ENCODE measurements around the gene CD74.

The CD74 gene

DNA sequence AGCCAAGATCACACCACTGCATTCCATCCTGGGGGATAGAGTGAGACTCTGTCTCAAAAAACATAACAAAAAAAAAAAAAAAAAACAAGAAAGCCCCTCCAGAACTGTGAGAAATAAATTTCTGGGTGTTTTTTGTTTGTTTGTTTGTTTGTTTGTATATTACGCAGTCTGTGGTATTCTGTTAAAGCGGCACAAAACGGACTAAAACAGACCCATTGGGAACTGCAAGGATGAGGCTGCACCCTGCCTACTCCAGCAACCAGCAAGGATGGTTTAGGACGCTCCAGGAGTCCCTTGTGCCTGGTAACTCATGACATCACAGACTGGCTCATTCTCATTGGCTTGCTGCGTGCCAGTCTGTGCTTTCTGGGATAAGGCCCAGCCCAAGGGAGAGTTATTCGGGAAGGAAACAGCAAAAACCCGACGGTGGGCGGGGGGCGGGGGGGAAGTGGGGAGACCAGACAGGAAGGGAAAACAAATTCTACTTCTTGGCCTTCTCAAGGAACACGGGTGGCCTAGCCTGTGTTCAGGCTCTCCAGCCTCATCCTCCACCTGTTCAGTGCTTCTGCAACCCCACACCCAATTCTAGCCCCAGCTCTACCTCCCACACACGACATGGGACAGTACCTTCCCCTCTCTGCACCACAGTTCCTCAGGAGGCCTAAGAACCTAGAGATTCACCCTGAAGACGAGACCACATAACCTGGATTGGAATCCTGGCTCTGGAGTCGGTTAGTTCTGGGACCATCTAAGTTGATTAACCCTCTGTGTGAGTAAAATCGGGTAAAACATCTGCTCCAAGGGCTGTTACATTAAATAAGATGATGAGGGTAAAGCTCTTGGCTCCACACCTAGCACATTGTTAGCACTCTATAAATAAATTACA is 2.8 kb downstream of the CD74 start:
- peak; percentile 62 for DNase-seq

GRCh38 chr5:150408231-150408943 is 4.3 kb downstream of the CD74 start:
- no peak for DNase-seq

DNA sequence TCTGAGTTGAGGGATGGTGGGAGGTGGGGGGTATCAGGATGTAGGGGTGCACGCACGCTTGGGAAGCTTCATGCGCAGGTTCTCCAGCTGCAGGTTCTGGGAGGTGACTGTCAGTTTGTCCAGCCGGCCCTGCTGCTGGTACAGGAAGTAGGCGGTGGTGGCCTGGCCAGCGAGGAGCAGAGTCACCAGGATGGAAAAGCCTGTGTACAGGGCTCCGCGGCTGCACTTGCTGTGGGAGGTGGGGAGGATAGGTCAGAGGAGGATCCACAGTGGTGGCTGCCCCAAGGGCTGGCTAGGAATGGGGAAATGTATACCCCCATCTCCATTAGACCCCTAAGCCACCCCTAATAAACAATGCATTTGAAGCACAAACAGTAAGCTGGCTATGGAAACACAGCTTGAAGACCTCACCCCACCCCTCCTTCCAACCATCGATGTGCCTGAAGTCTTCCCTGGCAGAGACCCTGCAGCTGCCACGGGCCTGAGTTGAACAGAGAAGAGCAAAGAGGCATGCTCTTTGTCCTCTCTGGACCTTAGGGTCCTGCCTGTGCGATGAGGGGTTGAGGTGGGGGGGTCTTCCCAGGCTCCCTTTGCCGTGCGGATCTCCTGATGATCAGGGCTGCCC is 5.5 kb downstream of the CD74 start:
- DNase-seq = no peak

- DNase-seq = no peak
Observed at GRCh38 chr5:150406723-150407095, 6.0 kb downstream of the CD74 start.

DNA sequence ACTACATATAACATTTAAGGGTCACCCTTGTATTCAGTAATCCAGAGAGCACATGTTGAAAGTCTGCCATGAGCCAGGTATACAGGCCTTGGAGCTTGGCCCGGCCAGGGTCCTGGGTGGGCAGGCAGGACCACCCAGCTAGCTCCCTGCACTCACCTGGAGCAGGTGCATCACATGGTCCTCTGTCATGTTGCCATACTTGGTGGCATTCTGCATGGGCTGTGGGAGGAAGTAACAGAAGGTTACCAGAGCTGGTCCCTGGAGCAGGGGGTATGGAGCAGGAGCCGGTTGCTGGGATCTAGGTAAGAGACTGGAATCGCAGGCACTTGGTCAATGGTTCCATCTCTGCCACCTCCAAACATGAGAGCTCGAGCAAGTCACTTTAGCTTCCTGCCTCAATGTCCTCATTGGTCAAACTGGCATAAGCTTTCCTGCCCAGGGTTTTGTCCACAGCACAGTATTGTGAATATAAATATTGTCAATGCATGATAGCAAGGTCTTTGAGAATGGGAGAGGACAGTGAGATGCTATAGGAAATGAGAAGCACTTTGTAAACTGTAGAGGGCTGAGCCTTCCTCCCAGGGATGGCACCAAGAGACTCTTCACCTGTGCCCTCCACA is 6.5 kb downstream of the CD74 start:
- DNase-seq = no peak

- DNase-seq = no peak
Observed at GRCh38 chr5:150404941-150405816, 7.5 kb downstream of the CD74 start.

DNA sequence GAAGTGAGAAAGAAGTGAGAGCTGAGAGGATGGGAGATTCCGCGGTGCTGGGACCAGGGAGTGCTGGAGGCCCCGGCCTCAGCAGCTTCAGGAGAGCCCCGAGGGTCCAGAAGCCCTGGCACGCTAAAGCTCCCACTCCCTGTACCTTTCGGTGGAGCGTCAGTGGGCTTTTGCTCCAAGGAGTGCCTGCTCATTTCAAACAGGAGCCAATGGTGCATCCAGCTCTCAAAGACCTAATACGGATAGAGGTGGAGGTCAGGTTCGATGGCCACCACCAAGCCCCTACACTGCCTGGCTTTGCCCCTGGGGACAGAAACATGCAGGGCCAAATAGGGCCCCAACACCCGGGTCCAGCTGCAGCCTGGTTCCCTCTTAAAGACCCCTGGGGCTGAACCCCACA is 8.2 kb downstream of the CD74 start:
- DNase-seq = no peak

GRCh38 chr5:150404121-150404520 is 8.6 kb downstream of the CD74 start:
- no peak for DNase-seq

DNA sequence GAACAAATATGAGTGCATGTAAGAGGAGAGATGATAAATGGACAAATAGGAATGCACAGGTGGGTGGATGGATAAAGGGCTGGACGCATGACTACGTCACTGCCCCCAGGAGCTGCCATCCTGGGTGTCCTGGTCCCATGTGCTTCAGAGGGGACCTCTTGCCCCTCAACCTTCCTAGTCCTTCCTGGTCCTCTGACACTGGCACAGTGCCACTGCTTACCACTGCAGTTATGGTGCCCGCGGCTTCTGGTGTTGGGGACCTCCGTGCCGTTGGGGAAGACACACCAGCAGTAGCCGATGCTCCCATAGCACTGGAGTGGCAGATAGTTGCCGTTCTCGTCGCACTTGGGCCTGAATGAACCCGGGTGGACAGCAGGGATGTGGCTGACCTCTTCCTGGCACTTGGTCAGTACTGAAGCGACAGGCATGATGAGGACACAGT is 9.8 kb downstream of the CD74 start:
- DNase-seq = no peak

- DNase-seq = no peak
Observed at GRCh38 chr5:150402229-150402773, 10.4 kb downstream of the CD74 start.

- no peak for DNase-seq
Observed at GRCh38 chr5:150401376-150402228, 11.1 kb downstream of the CD74 start.

GRCh38 chr5:150401076-150401375 is 11.7 kb downstream of the CD74 start:
- no peak for DNase-seq

GRCh38 chr5:150400316-150401075 is 12.2 kb downstream of the CD74 start:
- no peak for DNase-seq

GRCh38 chr5:150399524-150400211 is 13.0 kb downstream of the CD74 start:
- DNase-seq = no peak

DNA sequence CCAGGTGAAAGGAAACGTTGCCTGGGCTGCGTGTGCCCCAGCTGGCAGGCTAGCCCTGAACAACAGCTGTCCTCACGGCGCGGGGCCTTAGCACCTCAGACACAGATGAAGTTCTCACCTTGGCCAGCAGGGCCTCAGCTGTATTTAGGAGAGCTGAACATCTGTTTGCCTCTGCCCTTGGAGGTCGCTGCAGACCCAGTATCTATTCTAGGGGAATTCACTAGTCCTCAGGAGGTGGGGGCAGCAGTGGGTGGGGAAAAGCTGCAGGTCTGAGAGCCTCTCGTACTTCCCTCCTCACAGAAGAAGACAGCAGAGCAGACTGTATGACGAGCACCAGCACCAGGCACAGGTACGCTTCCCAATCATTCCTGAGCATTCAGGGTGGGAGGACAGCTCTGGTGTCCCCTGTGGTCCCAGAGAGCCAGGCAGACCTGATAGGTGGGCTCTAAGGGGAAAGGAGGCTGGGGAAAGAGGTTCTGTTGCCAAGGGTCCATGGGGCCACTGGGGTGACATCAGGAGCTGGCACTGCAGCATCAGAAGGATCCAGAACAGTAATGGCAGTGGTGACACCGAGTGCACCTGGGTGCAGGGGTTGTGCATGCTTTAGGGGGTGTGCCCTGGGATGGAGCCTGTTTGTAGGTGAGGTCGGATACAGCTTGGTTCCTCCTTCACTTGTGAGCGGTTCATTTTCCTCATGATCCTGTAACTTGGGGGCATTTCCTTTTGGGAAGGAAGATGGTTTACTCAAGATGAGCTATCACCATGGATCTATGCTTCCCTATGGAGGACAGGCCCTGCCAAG is 13.8 kb downstream of the CD74 start:
- DNase-seq = no peak

- DNase-seq = no peak
Observed at GRCh38 chr5:150397782-150398721, 14.7 kb downstream of the CD74 start.

GRCh38 chr5:150397146-150397781 is 15.4 kb downstream of the CD74 start:
- no peak for DNase-seq

All from NCI-H524 treated with DMSO at 0.1 percent for 48 hours (cell line).